ENCODE results near the gene ADARB2.

Gene ADARB2

DNA sequence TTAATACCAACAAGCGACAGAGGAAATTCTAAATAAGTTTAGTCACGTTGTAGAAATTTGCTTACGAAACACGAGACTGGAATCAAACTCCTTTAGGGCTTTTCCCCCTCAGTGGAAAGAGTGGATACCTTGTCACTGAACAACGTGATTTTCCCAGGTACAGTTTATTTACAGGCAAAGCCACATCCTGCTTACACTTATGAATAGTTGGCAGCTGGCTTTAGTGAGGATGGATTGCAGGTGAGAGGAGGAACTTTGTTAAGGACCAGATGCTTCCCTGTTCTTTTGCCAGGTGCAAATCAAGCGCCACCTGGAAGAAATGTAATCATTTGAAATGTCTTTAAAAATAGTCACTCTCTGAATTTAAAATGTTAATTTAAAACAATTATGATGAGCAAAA is 282.4 kb downstream of the ADARB2 start:
- ChIA-PET POLR2A (ENCODE audit: low non-redundant PET) (no interaction called here), CTCF (interaction anchor here (0.7 kb wide), 1 partner anchor 61 kb away, joined by 3 read pairs; no protein-coding TSS in a partner anchor)
- no peak for DNase-seq (ENCODE audit: low spot score)
- TF ChIP-seq, protein P1, sequence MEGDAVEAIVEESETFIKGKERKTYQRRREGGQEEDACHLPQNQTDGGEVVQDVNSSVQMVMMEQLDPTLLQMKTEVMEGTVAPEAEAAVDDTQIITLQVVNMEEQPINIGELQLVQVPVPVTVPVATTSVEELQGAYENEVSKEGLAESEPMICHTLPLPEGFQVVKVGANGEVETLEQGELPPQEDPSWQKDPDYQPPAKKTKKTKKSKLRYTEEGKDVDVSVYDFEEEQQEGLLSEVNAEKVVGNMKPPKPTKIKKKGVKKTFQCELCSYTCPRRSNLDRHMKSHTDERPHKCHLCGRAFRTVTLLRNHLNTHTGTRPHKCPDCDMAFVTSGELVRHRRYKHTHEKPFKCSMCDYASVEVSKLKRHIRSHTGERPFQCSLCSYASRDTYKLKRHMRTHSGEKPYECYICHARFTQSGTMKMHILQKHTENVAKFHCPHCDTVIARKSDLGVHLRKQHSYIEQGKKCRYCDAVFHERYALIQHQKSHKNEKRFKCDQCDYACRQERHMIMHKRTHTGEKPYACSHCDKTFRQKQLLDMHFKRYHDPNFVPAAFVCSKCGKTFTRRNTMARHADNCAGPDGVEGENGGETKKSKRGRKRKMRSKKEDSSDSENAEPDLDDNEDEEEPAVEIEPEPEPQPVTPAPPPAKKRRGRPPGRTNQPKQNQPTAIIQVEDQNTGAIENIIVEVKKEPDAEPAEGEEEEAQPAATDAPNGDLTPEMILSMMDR (conservative IDR thresholded peaks at IDR 0.05; ENCODE audit: low read depth) = no peak
- H3K27ac ChIP-seq = no peak overlapping the region

GRCh38 chr10:1454428-1454827 is 282.9 kb downstream of the ADARB2 start:
- POLR2A ChIA-PET (ENCODE audit: low non-redundant PET) = no interaction called here
- CTCF ChIA-PET = interaction anchor here (0.7 kb wide), 1 partner anchor 61 kb away, joined by 3 read pairs; no protein-coding TSS in a partner anchor
- H3K27ac ChIP-seq = no peak overlapping the region
- DNase-seq (ENCODE audit: low spot score) = no peak
- TF ChIP-seq, protein P1 (conservative IDR thresholded peaks at IDR 0.05; ENCODE audit: low read depth) = no peak

- TF ChIP-seq, protein P1 (conservative IDR thresholded peaks at IDR 0.05; ENCODE audit: low read depth) = no peak
- H3K27ac ChIP-seq = no peak overlapping the region
- DNase-seq (ENCODE audit: low spot score) = no peak
- CTCF ChIA-PET = interaction anchor here (0.6 kb wide), 1 partner anchor 1593 kb away, joined by 3 read pairs; no protein-coding TSS in a partner anchor
- POLR2A ChIA-PET (ENCODE audit: low non-redundant PET) = no interaction called here
These were observed 284.5 kb downstream of the ADARB2 start for GRCh38 chr10:1452777-1453176.

DNA sequence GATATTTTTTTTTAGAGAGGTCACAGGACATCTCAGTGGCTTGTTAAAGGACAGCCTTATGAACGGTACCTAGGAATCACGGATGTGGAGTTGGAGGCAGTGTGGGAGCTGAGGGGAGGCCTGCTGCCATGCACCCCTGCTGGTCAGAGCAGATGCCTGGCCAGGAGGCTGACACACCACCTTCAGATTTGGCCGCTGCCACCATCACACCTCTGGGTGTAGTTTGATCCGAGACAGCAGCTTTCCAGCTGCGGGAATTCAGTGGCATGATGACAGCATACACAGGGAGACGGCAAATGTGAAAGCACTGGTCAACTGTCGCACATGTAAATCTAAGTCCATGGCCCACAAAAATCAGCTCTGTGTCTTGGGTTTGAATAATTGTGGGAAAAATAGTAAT is 285.4 kb downstream of the ADARB2 start:
- TF ChIP-seq, protein P1 (conservative IDR thresholded peaks at IDR 0.05; ENCODE audit: low read depth) = no peak
- CTCF ChIA-PET = no interaction called here
- no peak overlapping the region for H3K27ac ChIP-seq

GRCh38 chr10:1451362-1451888 is 285.9 kb downstream of the ADARB2 start:
- CTCF ChIA-PET = no interaction called here
- no peak overlapping the region for H3K27ac ChIP-seq
- TF ChIP-seq, protein P1 (conservative IDR thresholded peaks at IDR 0.05; ENCODE audit: low read depth) = no peak
- no peak for DNase-seq (ENCODE audit: low spot score)
- POLR2A ChIA-PET (ENCODE audit: low non-redundant PET) = no interaction called here

More for the DNA sequence above, 285.4 kb downstream of the ADARB2 start:
- POLR2A ChIA-PET (ENCODE audit: low non-redundant PET) = interaction anchor here (0.6 kb wide), 1 partner anchor 20 kb away, joined by 9 read pairs; no protein-coding TSS in a partner anchor
- DNase-seq (ENCODE audit: low spot score) = no peak

GRCh38 chr10:1449572-1450205 is 287.6 kb downstream of the ADARB2 start:
- TF ChIP-seq, protein P1 (conservative IDR thresholded peaks at IDR 0.05; ENCODE audit: low read depth) = no peak
- no peak for DNase-seq (ENCODE audit: low spot score)
- ChIA-PET CTCF (no interaction called here), POLR2A (ENCODE audit: low non-redundant PET) (no interaction called here)
- H3K27ac ChIP-seq = no peak overlapping the region
